HL-60 (cell line): ENCODE measurements around the gene CYSLTR2.

Experiments used
- DNase-seq, 2 experiments: peaks; one replicate each; pipeline ENCODE4 v3.0.0-alpha.2; 2010 to 2020; ENCODE audit warnings: low read depth in 1 of 2, low spot score in 1 of 2
- H3K27ac ChIP-seq: fragments of 250-450 bp; sonication (Bioruptor Pico); replicated peaks from 2 replicates; pipeline ENCODE4 v1.5.1; 2020; ENCODE audit warnings: mild to moderate bottlenecking, moderate library complexity
- H3K27me3 ChIP-seq: fragments of 250-450 bp; sonication (Bioruptor Pico); 2 replicates; pipeline ENCODE4 v1.5.1; 2021; ENCODE audit warnings: mild to moderate bottlenecking, moderate library complexity; ENCODE audit not compliant: insufficient read depth, poor library complexity, severe bottlenecking
- H3K4me3 ChIP-seq: replicated peaks from 2 replicates; pipeline ENCODE4 v1.5.1; 2011; ENCODE audit warnings: mild to moderate bottlenecking, control low read depth, low read length; ENCODE audit not compliant: insufficient read depth
- GABPA ChIP-seq: IDR thresholded peaks from 2 replicates; pipeline ENCODE4 v1.6.1; 2012; ENCODE audit warnings: low read depth
- POLR2AphosphoS5 ChIP-seq: IDR thresholded peaks from 2 replicates; pipeline ENCODE4 v1.6.1; 2012; ENCODE audit warnings: low read depth
- SPI1 ChIP-seq: IDR thresholded peaks from 2 replicates; pipeline ENCODE4 v1.6.1; 2012; ENCODE audit warnings: low read depth, mild to moderate bottlenecking, borderline replicate concordance
- TF ChIP-seq, protein P1 (sequence below): IDR thresholded peaks from one replicate; pipeline ENCODE4 v1.5.1; 2011; ENCODE audit warnings: low read length, control low read depth, inconsistent platforms; ENCODE audit not compliant: insufficient read depth
- TF ChIP-seq, protein P2 (sequence below): IDR thresholded peaks from 2 replicates; pipeline ENCODE4 v1.6.1; 2012; ENCODE audit warnings: low read depth; ENCODE audit not compliant: insufficient replicate concordance

Gene CYSLTR2

DNA sequence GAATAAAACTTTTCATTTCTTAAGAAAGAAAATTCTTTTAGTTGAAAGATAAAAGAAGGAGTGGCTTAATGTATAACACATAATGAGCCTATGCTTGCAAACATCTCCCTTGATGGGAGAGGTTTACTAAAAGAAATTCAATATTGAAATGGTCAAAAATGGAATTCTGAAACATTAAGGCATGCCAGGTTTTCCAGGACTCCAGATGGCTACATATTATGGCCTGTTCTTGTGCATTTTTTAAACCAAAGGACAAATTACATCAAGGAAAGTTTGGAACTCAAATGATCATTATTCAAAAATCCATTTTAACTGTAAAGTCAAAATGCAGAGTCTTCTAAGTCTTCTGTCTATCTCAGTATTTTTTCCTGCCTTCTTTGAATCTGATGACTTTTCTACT, 19.1 kb upstream of the CYSLTR2 start:
- Histone ChIP-seq H3K27ac (no peak overlapping the region), H3K4me3 (no peak overlapping the region), H3K27me3 (no peaks in the 10 kb centered on the region)
- TF ChIP-seq SPI1: no peak
- no peak for TF ChIP-seq GABPA
- TF ChIP-seq, protein P1, sequence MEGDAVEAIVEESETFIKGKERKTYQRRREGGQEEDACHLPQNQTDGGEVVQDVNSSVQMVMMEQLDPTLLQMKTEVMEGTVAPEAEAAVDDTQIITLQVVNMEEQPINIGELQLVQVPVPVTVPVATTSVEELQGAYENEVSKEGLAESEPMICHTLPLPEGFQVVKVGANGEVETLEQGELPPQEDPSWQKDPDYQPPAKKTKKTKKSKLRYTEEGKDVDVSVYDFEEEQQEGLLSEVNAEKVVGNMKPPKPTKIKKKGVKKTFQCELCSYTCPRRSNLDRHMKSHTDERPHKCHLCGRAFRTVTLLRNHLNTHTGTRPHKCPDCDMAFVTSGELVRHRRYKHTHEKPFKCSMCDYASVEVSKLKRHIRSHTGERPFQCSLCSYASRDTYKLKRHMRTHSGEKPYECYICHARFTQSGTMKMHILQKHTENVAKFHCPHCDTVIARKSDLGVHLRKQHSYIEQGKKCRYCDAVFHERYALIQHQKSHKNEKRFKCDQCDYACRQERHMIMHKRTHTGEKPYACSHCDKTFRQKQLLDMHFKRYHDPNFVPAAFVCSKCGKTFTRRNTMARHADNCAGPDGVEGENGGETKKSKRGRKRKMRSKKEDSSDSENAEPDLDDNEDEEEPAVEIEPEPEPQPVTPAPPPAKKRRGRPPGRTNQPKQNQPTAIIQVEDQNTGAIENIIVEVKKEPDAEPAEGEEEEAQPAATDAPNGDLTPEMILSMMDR: no peak
- TF ChIP-seq, protein P2, sequence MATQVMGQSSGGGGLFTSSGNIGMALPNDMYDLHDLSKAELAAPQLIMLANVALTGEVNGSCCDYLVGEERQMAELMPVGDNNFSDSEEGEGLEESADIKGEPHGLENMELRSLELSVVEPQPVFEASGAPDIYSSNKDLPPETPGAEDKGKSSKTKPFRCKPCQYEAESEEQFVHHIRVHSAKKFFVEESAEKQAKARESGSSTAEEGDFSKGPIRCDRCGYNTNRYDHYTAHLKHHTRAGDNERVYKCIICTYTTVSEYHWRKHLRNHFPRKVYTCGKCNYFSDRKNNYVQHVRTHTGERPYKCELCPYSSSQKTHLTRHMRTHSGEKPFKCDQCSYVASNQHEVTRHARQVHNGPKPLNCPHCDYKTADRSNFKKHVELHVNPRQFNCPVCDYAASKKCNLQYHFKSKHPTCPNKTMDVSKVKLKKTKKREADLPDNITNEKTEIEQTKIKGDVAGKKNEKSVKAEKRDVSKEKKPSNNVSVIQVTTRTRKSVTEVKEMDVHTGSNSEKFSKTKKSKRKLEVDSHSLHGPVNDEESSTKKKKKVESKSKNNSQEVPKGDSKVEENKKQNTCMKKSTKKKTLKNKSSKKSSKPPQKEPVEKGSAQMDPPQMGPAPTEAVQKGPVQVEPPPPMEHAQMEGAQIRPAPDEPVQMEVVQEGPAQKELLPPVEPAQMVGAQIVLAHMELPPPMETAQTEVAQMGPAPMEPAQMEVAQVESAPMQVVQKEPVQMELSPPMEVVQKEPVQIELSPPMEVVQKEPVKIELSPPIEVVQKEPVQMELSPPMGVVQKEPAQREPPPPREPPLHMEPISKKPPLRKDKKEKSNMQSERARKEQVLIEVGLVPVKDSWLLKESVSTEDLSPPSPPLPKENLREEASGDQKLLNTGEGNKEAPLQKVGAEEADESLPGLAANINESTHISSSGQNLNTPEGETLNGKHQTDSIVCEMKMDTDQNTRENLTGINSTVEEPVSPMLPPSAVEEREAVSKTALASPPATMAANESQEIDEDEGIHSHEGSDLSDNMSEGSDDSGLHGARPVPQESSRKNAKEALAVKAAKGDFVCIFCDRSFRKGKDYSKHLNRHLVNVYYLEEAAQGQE: no peak
- no peak for TF ChIP-seq POLR2AphosphoS5
- no peak for DNase-seq

DNA sequence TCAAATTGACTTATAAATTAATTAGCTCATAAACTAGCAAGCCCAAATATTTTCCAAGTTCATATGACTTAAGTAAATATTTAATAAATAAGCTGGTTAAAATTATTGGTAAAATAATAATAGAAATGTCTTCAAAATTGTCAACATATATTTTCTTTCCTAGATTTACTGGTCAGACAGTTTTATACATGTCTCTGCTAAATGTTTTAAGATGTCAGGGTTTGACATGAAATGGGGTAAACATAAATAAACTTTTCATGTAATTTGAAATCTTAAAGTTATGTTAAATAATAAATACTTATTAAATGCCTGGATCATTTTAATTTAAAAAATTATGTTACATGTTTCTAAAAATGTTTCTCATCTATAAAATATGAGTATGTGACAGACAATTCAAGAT, 18.3 kb upstream of the CYSLTR2 start:
- DNase-seq: no peak
- Histone ChIP-seq H3K27ac (no peak overlapping the region), H3K4me3 (no peak overlapping the region), H3K27me3 (no peaks in the 10 kb centered on the region)
- TF ChIP-seq SPI1: no peak
- TF ChIP-seq POLR2AphosphoS5: no peak
- TF ChIP-seq, protein P1: no peak
- TF ChIP-seq GABPA: no peak
- TF ChIP-seq, protein P2: no peak

DNA sequence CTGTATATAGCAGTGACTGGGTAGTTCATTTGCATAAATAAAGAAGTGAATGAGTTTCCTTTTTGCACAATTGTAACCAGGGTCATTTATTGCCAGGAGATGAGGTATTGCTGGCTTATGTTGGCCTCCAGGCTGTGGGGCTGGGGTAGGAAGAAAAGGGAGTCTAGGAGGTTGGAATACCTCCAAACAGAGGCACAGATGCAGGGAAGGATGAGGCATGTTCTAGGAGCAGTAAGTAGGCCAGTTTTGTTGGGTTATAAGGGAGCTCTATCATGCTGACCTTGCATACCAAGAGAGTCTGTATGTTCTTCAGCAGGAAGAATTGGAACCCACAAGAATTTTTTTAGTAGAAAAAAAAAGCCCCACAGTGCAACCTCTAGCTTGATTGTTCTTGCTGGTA, 17.2 kb upstream of the CYSLTR2 start:
- no peaks in the 10 kb centered on the region for H3K27me3 ChIP-seq
- no peak overlapping the region for H3K27ac ChIP-seq
- TF ChIP-seq SPI1 (no peak), POLR2AphosphoS5 (no peak), GABPA (no peak)
- TF ChIP-seq, protein P2: no peak
- TF ChIP-seq, protein P1: no peak
- H3K4me3 ChIP-seq: no peak overlapping the region
- DNase-seq: no peak
